ENCODE measurements around the gene PA2G4.

The PA2G4 gene

DNA sequence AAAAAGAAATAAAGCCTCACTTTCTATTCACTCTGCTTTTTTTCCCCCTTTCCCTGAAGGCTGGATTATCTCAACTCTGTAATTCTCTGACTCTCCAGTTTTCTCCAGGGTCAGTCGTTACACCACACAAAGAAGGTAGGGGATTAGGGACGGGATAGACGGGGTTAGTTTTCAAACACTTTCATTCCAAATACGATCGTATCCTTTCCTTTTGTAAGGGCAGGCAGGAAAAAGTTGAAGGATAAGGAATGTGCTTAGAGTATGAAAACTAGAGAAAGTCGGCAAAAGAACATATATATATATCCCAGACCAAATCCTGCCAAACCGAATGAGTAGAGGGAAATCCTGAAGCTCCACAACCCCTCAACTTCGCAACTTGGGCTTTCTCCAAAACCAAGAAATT lies 23.1 kb downstream of the PA2G4 start:
- DNase-seq, result no peak

DNA sequence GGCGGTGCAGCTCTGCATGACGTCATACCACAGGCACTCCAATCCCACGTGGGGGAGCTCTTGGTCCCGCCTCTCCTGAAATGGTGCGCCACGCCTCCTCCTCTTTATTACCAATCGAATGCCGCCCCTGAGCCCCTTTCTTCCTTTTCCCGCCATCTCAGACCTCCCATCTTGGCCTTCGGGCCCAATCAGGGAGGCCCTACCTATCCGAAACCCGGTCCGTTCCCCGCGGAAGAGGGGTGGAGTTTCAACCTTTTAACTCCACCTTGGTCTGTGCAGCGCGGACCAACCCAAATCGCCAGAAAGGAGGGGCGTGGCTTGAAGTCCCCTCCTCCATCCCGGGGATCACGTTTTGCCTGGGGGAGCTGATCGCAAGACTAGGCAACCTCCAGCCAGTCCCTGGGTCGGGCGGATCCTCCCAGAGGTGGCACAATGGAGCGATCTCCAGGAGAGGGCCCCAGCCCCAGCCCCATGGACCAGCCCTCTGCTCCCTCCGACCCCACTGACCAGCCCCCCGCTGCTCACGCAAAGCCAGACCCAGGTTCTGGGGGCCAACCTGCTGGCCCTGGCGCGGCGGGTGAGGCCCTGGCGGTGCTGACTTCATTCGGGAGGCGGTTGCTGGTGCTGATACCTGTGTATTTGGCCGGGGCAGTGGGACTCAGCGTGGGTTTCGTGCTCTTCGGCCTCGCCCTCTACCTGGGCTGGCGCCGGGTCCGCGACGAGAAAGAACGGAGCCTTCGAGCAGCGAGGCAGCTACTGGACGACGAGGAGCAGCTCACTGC lies 23.7 kb downstream of the PA2G4 start, which contains the start of gene ESYT1:
TSS of gene ESYT1 (plus strand) at position 380 of the 782 bp plus-strand sequence. CDS start at position 433, 53 bp downstream.
- DNase-seq, result peak; percentile 100

DNA sequence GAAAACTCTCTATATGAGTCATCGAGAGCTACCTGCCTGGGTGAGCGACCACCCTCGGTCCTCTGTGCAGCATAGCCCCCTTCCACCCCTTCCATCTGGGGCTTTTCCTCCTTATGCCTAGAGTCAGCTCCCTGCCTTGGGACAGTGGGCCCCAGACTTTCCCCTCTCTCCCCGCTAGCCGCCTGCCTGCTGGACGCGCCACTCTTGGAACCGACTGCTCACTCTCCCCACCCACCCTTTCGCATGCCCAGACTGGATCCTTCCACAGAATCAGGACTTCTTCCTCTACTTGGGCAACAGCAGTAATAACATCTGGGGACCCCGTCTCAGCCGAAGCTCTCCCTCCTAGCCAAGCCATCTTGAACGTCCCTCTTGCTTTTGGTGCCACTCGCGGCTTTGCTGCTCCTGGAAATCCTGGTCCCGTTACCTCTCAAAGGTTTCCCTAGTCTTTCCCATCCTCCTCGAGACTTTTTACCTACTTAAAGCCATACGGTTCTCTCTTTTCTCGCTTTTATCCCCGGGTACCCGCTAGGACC lies 24.4 kb downstream of the PA2G4 start:
- DNase-seq, result no peak

DNA sequence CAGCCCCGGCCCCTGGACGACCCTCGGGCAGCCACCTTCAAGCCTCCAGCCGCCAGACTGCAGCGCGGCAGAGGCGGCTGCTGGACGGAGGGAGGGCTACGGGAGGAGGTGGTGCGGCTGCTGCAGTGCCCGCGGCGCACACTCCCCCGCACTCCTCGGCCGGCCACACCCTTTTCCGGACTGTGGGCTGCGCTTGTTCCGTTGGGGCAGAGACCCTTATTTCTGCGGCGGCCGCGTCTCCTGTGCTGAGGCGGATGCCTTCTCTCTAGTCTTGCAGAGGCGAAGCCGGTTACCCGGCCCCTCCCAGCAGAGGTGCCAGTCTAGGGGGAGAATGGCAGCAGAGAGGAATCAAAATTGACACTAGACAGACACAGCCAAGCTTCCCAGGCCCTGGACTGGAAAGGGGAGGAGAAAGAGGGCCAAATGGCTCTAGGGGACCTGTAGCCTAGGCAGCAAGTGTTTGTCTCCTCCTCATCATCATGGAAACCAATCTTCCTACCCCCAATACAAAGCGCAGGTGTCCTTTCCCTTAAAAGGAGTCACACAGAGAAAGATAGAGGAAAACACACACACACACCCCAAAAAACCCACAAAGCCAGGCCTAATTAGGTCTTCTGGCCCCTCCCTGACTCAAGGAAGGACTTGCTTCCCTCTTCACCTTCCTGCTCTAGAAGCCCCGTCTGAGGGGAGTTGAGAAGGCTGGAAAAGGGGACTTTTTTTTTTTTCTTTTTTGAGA lies 25.0 kb downstream of the PA2G4 start:
- peak; percentile 86 for DNase-seq

DNA sequence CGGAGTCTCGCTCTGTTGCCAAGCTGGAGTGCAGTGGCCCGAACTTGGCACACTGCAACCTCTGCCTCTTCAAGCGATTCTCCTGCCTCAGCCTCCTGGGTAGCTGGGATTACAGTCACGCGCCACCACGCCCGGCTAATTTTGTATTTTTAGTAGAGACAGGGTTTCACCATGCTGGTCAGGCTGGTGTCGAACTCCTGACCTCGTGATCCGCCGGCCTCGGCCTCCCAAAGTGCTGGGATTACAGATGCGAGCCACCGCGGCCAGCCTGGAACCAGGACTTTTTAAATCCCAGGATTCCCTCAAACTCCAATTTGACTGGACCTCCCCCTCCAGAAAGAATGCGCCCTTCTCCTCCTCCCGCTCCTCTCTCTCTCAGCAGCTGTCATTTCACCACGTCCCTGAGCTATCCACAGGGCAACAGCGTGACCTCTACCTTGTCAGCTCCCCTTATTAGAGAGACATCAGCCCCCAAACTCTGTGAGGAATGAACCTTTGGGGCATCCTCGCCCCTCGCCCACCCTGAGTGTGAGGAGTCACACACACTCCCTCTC lies 25.7 kb downstream of the PA2G4 start:
- no peak for DNase-seq

DNA sequence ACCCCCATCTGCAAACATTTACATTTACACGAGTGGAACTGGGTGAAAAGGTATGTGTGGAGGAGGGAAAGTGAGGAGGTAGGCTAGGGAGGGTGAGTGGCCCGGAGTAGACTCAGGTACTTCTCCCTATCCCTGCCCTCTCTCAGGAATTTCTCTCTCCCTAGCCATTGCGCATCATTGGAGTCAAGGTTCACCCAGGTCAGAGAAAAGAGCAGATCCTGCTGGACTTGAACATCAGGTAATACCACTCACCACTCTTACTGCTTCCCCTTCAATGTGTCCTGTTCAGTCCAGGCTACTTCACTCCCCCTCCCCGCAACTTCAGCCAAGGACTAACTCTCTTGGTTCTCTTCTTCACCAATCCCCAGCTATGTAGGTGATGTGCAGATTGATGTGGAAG lies 26.5 kb downstream of the PA2G4 start:
- no peak for DNase-seq

DNA sequence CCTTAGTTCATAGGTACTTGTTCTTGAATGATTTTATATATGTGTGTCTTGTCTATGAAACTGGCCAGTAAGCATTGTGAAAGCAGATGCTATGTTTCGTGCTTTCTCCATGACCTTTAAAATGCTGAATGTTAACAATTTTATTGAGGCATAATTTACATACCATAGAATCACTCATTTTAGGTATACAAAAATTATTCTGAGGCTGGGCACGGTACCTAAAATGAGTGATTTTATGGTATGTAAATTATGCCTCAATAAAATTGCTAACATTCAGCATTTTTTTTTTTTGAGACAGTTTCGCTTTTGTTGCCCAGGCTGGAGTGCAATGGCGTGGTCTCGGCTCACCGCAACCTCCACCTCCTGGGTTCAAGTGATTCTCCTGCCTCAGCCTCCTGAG lies 30.5 kb downstream of the PA2G4 start:
- DNase-seq, result no peak

DNA sequence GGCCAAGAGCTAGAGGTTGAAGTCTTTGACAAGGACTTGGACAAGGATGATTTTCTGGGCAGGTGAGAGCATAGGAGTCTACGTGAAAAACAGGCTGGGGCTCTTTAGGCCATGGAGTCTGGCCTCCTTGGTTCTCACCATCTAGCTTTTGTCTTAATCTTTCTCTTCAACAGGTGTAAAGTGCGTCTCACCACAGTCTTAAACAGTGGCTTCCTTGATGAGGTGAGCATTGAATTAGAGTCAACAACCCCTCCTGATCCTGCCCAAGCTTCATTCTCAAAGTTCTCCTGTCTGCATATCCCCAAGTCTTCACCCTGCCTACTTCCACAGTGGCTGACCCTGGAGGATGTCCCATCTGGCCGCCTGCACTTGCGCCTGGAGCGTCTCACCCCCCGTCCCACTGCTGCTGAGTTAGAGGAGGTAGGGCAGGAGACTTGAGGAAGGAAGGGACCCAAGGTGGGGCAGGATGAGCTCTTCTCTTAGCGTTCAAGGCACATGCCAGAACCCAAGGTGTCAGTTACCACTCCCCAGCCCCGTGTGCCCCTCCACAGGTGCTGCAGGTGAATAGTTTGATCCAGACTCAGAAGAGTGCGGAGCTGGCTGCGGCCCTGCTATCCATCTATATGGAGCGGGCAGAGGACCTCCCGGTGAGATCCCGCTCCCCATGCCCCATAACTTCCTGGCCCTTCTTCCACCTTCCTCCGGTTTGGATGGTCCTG lies 33.7 kb downstream of the PA2G4 start:
- DNase-seq, result no peak

DNA sequence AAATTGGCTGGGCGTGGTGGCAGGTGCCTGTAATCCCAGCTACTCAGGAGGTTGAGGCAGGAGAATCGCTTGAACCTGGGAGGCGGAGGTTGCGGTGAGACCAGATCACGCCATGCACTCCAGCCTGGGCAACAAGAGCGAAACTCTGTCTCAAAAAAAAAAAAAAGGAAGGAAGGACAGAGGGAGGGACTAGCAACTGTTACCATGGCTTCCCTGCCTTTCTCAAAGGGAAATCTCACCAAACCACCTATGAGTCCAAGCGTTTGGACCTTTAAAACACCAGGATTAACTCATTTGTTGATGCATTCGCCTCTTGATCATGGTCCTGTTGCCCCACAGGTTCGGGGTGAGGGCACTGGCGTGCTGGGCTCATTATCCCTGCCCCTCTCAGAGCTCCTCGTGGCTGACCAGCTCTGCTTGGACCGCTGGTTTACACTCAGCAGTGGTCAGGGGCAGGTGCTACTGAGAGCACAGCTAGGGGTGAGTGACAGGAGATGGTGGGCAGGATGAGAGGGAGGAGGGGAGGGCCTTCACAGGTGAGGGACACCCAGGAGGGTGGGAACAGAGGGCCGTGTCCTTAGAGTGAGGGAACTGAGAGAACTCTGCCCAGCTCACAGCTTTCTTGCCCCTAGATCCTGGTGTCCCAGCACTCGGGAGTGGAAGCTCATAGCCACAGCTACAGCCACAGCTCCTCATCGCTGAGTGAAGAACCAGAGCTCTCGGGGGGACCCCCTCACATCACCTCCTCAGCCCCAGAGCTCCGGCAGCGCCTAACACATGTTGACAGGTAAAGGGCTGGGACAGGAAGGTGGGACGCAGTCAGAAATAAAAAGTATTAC lies 37.8 kb downstream of the PA2G4 start:
- DNase-seq, result no peak

DNA sequence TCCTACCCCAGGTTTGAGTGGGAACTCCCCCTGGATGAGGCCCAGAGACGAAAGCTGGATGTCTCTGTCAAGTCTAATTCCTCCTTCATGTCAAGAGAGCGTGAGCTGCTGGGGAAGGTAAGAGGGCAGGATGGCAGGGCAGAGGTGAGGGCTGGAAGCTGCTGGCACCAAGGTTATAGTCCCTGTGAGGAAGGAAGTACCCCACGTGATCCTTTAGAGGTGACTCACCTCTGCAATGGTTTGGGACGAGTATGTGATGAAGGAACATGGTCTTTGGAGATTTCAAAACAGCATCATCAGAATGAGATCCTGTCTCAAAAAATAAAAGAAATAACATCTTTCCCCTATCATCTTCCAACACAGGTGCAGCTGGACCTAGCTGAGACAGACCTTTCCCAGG lies 38.9 kb downstream of the PA2G4 start:
- peak; percentile 26 for DNase-seq

DNA sequence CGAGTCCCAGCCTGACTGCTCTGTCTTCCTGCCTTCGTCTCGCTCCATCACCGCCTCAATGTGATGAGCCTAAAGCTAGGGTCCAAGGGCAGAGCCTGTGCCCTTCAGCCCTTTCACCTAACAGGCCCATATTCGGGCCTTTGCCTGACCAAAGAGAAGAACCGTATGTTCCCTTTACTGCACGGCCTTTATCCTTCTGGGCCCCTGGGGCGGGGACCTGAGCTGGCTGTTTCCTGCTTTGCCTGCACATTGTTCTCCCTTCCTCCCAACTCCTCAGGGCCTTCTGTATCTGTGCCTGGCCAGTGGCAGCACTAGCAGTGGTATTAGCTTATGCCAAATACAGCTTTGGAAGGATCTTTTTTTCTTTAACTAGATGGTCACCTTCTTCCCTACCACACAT lies 39.5 kb downstream of the PA2G4 start:
- no peak for DNase-seq

DNA sequence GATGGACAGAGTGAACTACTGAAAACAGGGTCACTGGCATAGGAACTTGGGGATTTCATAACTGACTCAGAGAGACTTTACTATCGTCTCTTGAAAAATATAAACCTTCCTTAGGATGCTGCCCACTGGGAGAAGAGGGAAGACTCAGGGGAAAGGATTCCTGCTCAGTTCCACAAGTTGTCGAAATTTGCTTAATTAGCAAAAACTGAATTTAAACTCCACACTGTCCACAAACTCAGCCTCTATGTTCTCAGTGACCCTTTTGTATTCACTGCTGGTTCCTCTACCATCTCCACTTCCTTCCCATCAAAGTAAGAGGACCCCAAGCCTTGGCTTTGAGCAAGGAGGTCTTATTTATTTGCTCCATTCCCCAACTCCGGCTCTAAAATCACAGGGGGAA lies 40.9 kb downstream of the PA2G4 start:
- DNase-seq, result no peak

DNA sequence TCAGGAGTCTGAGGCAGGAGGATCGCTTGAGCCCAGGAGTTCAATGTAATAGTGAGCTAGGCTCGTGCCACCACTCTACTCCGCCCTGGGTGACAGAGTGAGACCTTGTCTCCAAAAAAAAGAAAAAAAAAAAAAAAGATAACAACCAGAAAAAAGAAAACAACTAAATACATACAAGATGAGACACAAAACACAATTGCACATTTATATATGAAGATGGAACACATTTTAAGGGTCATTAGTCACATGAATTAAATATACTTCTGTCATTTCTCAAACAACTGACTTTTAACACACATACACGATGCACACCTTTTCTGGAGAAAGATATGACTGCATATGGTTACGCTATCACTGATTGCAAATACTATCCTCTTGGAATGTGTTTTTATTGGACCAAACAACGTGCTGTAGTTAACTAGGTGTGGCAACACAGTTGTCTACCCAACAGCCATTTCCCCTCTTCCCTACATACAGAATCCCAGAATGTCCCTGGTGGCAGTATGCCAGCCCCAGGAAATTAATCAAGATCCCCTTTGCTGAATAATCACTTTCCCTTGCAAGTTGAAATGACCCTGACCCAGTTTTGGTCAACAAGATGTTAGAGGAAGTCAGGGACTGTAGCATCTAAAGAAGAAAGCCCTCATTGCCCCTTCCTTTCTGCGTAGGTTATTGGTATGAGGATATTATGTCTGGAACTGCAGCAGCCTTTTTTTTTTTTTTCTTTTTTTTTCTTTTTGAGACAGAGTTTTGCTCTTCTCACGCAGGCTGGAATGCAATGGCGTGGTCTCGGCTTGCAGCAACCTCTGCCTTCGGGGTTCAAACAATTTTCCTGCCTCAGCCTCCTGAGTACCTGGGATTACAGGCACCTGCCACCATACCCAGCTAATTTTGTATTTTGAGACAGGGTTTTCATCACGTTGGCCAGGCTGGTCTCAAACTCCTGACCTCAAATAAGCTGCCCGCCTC lies 42.4 kb downstream of the PA2G4 start:
- DNase-seq, result no peak

DNA sequence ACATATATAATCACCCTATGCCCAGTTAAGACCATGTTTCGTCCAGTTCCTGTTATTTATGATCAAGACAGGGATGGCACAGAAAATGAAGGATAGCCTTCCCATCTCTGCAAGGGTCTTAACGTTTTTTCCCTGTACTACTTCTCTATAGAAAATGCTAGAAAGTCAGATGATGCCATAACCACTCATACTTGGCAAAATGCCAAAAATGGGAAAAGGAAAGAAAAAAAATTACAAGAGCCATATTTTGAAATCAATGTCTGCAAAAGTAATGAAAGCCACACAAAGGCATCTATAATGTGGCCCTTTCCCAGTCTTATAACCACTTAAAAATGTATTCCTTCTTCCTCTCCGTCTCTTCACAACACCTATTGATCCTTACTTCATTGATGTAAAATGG lies 46.2 kb downstream of the PA2G4 start:
- DNase-seq, result peak; percentile 29

DNA sequence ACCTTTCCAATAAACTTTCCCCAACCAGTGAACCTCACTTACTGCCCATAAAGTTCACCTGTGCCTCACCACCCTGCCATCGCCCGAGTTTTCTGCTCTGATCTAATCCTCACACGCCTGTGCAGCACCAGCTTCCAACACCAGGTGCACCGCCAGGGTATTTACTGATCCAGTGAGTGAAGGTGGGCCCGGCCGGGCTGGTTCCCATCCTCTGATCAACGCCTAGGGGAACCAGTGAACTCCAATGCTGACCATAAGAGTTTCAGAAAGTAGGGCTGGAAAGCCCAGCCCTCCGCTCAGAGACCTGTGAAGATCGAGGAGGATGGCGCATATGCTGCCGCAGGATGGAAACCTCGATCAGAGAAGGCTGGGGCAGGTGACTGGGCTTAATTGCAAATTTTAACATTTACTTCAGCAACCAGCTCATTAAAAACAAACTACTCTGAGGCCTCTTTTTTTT lies 47.3 kb downstream of the PA2G4 start:
- DNase-seq, result peak; percentile 75

DNA sequence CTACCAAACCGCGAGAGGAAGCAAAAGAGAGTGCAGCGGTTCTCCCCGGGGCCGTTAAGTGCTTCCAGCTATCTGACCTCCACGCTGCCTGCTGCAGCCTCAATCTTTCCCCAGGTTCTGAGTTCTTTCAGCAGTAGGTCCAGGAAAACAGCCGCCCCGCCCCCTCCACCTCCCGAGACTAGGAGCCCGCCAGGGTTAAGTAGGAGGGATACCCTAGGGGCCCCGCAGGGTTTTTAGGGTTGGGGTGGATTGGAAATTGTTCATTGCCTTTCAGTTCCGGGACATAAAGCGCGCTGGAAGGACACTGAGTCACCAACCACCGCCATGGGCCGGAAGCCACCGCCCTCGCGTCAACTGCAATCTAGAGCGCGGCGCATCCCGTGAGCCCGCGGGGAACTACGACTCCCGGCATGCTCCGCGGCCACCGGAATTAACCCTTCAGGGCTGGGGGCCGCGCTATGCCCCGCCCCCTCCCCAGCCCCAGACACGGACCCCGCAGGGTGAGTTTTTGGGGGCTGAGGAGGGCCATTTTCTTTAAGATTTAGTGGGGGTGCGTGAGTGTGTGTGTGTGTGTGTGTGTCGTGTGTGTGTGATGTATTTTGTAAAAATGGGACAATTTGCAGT lies 47.9 kb downstream of the PA2G4 start, which contains the start of gene MYL6B:
TSS of gene MYL6B (plus strand) at position 456 of the 624 bp plus-strand sequence. CDS start 1,332 bp downstream, outside the sequence.
- peak; percentile 91 for DNase-seq

DNA sequence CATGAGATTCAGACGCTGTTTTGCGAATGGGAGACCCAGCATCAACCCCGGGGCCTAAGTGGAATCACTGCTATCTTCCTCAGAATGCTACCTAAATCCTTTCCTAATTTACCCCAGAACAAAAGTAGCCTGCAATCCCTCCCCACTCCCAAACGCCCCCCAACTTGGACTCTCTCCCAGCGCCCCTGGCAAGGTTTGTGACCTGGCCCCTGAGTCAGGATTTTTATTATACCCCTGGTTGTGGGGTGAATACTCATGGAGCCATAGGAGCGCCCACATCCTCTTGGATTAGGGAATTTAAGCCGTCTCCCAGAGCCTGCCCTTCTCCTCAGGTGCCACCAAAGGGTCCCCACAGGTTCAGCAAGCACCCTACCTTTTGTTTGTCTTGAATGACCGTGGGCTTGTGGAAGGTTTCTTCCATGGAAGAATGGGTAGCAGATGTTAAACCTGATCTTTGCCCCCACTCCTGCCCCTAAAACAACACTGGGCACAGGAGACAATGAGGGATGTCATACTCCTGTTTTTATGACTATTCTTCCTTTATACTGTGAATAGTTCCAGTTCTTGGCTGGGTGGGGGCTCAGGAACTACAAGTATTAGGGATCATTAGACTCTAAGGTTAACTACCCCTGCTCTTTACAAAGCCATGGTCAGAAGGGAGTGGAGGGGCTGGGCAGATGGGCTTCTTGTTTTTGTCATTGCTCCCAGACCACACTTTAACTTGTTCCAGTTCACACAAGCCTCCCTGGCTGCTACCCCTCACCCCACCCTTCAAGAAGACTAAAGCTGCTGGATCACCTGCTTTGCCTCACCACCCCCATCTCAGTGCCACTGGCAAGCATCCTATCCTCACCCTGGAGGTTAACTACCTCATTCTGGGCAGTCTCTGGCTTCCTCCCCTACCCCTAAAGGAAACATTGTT lies 48.7 kb downstream of the PA2G4 start:
- DNase-seq, result no peak

DNA sequence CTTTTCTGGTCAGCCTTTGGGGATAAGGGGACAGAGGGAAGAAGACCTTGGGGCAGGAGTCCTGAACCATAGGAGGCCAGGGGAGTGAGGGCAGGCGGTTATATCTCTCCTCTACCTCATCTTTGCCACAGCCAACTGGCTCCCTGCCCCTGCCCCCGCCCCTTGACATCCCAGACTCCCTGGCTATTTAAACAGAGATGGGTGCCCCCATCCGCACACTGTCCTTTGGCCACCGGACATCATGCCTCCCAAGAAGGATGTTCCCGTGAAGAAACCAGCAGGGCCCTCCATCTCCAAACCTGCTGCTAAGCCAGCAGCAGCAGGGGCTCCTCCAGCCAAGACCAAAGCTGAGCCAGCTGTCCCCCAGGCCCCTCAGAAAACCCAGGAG lies 49.3 kb downstream of the PA2G4 start:
- DNase-seq, result no peak

DNA sequence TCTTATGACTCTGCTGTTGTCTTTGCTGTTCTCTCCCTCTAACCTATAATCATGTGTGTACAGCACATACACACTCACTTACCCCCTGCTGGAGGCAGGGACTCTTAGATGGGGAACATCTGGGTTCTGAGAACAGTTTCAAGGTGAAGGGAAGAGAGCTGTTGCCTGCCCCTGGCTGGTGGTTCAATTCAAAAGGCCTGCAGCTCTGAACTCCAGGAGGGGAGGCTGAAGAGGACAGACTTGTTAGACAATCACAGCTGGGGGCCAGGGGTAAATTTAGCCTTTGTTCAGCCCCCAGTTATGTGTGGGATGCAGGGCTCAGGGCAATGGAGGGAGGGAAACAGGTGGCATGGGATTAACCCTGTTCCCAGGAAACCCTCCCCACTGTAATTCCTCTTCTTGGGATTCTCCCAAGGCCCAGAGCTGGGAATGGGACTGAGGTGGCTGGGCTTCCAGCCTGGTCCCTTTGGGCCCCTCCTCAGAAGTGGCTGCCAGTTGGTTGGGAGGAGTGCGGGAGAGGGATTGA lies 50.0 kb downstream of the PA2G4 start:
- no peak for DNase-seq
